Endodermal cell (in vitro differentiated cells): ENCODE data around the gene FAIM2. TPM values are rescaled to one million over a fixed set of nuclear protein-coding genes. Genes with fewer than 3 reads are reported as not detected.

Source experiments
- DNase-seq: peaks from one replicate; pipeline ENCODE4 v3.0.0-alpha.2; 2017
- H3K27ac ChIP-seq: 2 replicates; pipeline ENCODE4 v1.5.1; 2013; ENCODE audit warnings: mild to moderate bottlenecking, low read depth, low read length, moderate library complexity
- H3K27me3 ChIP-seq: 2 replicates; pipeline ENCODE4 v1.6.1; 2013; ENCODE audit warnings: mild to moderate bottlenecking, low read length, moderate library complexity; ENCODE audit not compliant: insufficient read depth, control insufficient read depth, poor library complexity, severe bottlenecking
- H3K36me3 ChIP-seq: 2 replicates; pipeline ENCODE4 v1.7.0; 2013; ENCODE audit warnings: mild to moderate bottlenecking, low read length, moderate library complexity; ENCODE audit not compliant: control insufficient read depth, insufficient read depth
- H3K4me1 ChIP-seq: one replicate; pipeline ENCODE4 v1.7.0; 2013; ENCODE audit warnings: low read length; ENCODE audit not compliant: control insufficient read depth, insufficient read depth
- H3K4me3 ChIP-seq: 2 replicates; pipeline ENCODE4 v1.5.1; 2013; ENCODE audit warnings: mild to moderate bottlenecking, low read length, moderate library complexity
- H3K9ac ChIP-seq: 2 replicates; pipeline ENCODE4 v1.6.1; 2013; ENCODE audit warnings: mild to moderate bottlenecking, low read length, moderate library complexity; ENCODE audit not compliant: poor library complexity, severe bottlenecking; ENCODE audit errors: extremely low read depth
- H3K9me3 ChIP-seq: 2 replicates; pipeline ENCODE4 v1.6.1; 2013; ENCODE audit warnings: mild to moderate bottlenecking, low read length, moderate library complexity; ENCODE audit not compliant: control insufficient read depth
- H3K27ac Mint-ChIP-seq: 2 replicates; pipeline ENCODE4 v1.8.0; 2020; ENCODE audit warnings: mixed read lengths
- H3K27me3 Mint-ChIP-seq: 2 replicates; pipeline ENCODE4 v1.8.0; 2021; ENCODE audit warnings: mild to moderate bottlenecking, mixed read lengths; ENCODE audit not compliant: insufficient read depth
- H3K36me3 Mint-ChIP-seq: 2 replicates; pipeline ENCODE4 v1.8.0; 2020; ENCODE audit warnings: low read depth, mixed read lengths
- H3K4me1 Mint-ChIP-seq: 2 replicates; pipeline ENCODE4 v1.8.0; 2020; ENCODE audit warnings: mixed read lengths
- H3K4me3 Mint-ChIP-seq: 2 replicates; pipeline ENCODE4 v1.8.0; 2020; ENCODE audit warnings: mild to moderate bottlenecking, moderate library complexity, mixed read lengths
- H3K9me3 Mint-ChIP-seq: 2 replicates; pipeline ENCODE4 v1.8.0; 2020; ENCODE audit warnings: mild to moderate bottlenecking, mixed read lengths
- WGBS, 2 experiments: methylation state at CpG; one replicate each; pipeline versions ENCODE4 v1.1.5 to v1.1.7; 2013; ENCODE audit warnings: missing lambda C conversion rate in 2 of 2, mixed read lengths in 1 of 2; ENCODE audit not compliant: insufficient coverage in 1 of 2, insufficient read length in 1 of 2; 5-methylcytosine and 5-hydroxymethylcytosine counted together
- total RNA-seq, 2 donors: library from RNA; stranded (reverse); fragmentation: NEBNext Ultra II Directional in 1 of 2; extraction: Animal tissue kit (Norgen Biotek cat#: 25700) in 1 of 2; gene quantifications; 2 replicates in 1 of 2; 3 replicates in 1 of 2; pipeline ENCODE4 v1.2.1, GENCODE V29; 2021
- TF ChIP-seq, protein P1 (sequence below): fragments of 200-600 bp; sonication (generic); conservative IDR thresholded peaks from 2 replicates; pipeline ENCODE4 v1.5.0; 2021; ENCODE audit warnings: antibody characterized with exemption, mild to moderate bottlenecking

The FAIM2 gene
- total RNA-seq, 2 donors from 2014 or later = not detected

DNA sequence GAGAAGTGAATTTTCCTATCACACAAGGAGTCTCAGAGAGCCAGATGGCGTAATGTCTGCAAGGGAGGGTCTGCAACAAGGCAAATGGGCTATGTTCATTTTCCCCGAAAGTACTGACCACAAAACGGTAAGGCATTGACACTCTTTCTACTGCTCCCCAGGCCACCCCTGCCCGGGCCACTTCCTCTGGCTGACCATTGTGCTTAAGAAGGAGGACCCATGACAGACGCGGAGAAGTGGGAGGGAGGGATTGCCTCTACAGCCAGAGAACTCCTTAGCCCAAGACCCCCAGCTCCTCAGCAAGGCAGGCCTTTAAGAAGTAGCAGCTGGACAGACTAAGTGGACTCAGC is 76.7 kb downstream of the FAIM2 start:
- Mint-ChIP-seq H3K36me3 (peaks cover 9% of the 10 kb centered on the region), H3K27me3 (no peaks in the 10 kb centered on the region), H3K4me3 (peak overlapping the region; percentile 71), H3K27ac (peak overlapping the region; percentile 89), H3K4me1 (peaks cover 29% of the 10 kb centered on the region), H3K9me3 (no peaks in the 10 kb centered on the region)
- Histone ChIP-seq H3K27ac (peak overlapping the region; percentile 83), H3K4me3 (peak overlapping the region; percentile 88), H3K36me3 (peaks cover 7% of the 10 kb centered on the region), H3K9me3 (no peaks in the 10 kb centered on the region), H3K9ac (peak overlapping the region; percentile 71), H3K27me3 (no peaks in the 10 kb centered on the region), H3K4me1 (peaks cover 19% of the 10 kb centered on the region)
- 64 to 85% methylated on average over 3 to 6 of the region's 6 CpGs for WGBS, 2 experiments
- no peak for DNase-seq
- TF ChIP-seq, protein P1, sequence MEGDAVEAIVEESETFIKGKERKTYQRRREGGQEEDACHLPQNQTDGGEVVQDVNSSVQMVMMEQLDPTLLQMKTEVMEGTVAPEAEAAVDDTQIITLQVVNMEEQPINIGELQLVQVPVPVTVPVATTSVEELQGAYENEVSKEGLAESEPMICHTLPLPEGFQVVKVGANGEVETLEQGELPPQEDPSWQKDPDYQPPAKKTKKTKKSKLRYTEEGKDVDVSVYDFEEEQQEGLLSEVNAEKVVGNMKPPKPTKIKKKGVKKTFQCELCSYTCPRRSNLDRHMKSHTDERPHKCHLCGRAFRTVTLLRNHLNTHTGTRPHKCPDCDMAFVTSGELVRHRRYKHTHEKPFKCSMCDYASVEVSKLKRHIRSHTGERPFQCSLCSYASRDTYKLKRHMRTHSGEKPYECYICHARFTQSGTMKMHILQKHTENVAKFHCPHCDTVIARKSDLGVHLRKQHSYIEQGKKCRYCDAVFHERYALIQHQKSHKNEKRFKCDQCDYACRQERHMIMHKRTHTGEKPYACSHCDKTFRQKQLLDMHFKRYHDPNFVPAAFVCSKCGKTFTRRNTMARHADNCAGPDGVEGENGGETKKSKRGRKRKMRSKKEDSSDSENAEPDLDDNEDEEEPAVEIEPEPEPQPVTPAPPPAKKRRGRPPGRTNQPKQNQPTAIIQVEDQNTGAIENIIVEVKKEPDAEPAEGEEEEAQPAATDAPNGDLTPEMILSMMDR = no peak

DNA sequence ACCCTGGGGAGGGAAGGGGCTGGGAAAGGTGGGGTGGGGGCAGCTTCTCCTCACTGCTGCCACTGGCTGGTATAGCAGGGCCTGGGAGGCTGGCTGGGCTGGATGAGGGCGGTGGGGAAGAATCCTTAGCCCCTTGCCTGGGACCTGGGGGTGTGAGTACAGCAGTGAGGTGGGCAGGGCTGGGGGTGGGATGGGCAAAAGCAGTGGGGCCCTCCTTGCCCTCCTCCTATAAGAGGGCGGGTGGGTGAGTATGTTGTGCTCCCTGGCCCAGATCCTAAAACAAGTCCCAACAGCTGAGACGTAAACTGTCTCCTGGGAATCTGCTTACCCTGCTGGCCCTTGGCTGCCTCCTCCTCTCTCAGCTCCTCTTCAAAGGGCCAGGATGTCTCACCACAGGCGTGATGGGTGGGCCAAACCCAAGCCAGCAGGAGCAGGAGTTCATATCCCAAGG is 77.7 kb downstream of the FAIM2 start:
- Histone ChIP-seq H3K4me1 (peaks cover 19% of the 10 kb centered on the region), H3K36me3 (peaks cover 9% of the 10 kb centered on the region), H3K4me3 (no peak overlapping the region), H3K27ac (no peak overlapping the region), H3K9ac (no peak overlapping the region), H3K27me3 (no peaks in the 10 kb centered on the region), H3K9me3 (no peaks in the 10 kb centered on the region)
- Mint-ChIP-seq H3K9me3 (no peaks in the 10 kb centered on the region), H3K4me1 (peaks cover 29% of the 10 kb centered on the region), H3K4me3 (peak overlapping the region; percentile 71), H3K27me3 (no peaks in the 10 kb centered on the region), H3K27ac (no peak overlapping the region), H3K36me3 (peaks cover 10% of the 10 kb centered on the region)
- TF ChIP-seq, protein P1 = no peak
- peak; percentile 72 for DNase-seq
- 82% methylated on average over 4 of the region's 4 CpGs; no CpG with 5 or more reads in 1 of the 2 experiments for WGBS, 2 experiments

DNA sequence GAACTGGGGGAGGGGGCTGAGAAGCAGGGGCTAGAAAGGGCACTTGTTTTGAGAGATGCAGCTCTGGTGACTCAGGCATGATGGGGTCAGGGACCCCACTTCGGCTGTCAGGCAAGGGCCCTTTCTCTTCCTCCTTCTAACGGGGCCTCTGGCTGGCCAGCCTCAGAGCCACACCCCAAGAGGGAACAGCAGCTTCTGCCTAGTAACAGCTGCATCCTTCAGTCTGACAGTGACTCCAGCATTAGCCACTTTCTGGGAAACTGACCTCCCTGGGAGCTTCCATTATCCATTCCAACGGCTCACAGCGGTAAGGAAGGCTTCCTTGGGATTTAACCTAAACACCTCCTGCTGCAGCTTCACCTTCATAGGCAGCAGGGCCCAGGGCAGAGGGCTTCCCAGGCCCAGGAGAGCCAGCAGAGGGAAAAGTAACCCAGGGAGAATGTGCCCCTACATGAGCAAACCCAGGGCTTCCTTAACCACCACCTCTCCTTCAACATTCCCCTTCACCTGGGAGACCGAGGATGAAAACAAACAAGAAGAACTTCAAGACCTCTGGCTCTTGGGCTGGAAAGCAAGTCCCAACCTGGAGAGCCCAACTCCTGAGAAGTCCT is 78.2 kb downstream of the FAIM2 start:
- Histone ChIP-seq H3K36me3 (peaks cover 9% of the 10 kb centered on the region), H3K4me1 (peaks cover 19% of the 10 kb centered on the region), H3K27ac (no peak overlapping the region), H3K9me3 (no peaks in the 10 kb centered on the region), H3K27me3 (no peaks in the 10 kb centered on the region), H3K4me3 (no peak overlapping the region), H3K9ac (no peak overlapping the region)
- Mint-ChIP-seq H3K36me3 (peaks cover 11% of the 10 kb centered on the region), H3K4me3 (no peak overlapping the region), H3K4me1 (peaks cover 29% of the 10 kb centered on the region), H3K27ac (peak overlapping the region; percentile 37), H3K27me3 (no peaks in the 10 kb centered on the region), H3K9me3 (no peaks in the 10 kb centered on the region)
- 17 to 53% methylated on average over 2 to 5 of the region's 5 CpGs for whole genome bisulfite sequencing, 2 experiments
- peak; percentile 72 for DNase-seq
- TF ChIP-seq, protein P1 = no peak
